Coronary artery (tissue), 2 donors: Measurements from ENCODE around the gene LSAMP.

Experiments used
- DNase-seq: peaks from one replicate; pipeline ENCODE4 v3.0.0-alpha.2; 2017; ENCODE audit warnings: low spot score
- H3K27ac ChIP-seq, 2 donors: fragments of 200-600 bp; sonication (generic); one replicate each; pipeline ENCODE4 v1.5.1; 2016 to 2019
- H3K4me3 ChIP-seq: fragments of 200-600 bp; sonication (generic); 2 replicates; pipeline ENCODE4 v1.5.1; 2016; ENCODE audit warnings: mild to moderate bottlenecking, moderate library complexity
- CTCF ChIP-seq: fragments of 200-600 bp; sonication (generic); IDR thresholded peaks from one replicate; pipeline ENCODE4 v1.5.1; 2019; ENCODE audit warnings: antibody characterized with exemption

The LSAMP gene

DNA sequence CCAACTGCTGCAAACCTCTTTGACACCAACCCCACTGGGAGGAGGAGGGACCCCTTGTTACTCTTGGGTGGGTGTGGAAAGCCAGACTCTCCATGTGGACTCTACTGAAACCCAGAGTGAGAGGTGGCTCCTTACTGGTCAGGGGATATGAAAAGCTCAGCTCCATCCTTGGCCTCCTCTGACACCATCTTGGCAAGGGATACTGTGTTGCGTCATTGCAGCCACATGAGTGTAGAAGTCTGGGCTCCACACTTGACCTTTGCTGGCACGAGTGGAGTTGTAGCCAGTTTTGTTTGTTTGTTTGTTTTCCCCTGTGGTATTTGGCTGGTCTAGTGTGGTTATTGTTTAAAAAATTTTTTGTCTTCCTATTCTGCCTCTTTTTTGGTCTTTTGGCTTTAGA is 532.9 kb downstream of the LSAMP start:
- Histone ChIP-seq H3K27ac (no peak overlapping the region), H3K4me3 (no peak overlapping the region)
- no peak for DNase-seq
- no peak for TF ChIP-seq CTCF

GRCh38 chr3:115905871-115906270 is 539.4 kb downstream of the LSAMP start:
- Histone ChIP-seq H3K4me3 (no peak overlapping the region), H3K27ac (no peak overlapping the region)
- no peak for TF ChIP-seq CTCF
- DNase-seq: no peak

DNA sequence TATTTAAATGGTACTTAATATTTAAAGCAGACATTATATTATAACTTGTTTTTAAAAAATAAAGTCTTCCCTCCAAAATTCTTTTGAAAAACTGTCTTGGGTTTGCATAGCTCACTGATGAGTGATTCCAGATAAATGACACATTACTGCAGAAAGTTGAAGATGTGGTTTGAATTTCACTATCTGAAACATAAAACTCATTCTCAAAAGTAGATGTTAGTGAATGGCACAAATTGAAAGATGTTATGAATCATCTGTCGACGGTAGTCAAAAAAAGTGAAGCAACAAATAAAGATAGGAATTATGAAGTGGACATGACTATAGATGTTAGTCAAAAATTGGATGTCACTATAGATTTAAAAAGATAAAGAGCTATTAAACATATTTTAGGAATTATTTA is 541.4 kb downstream of the LSAMP start:
- DNase-seq: no peak

DNA sequence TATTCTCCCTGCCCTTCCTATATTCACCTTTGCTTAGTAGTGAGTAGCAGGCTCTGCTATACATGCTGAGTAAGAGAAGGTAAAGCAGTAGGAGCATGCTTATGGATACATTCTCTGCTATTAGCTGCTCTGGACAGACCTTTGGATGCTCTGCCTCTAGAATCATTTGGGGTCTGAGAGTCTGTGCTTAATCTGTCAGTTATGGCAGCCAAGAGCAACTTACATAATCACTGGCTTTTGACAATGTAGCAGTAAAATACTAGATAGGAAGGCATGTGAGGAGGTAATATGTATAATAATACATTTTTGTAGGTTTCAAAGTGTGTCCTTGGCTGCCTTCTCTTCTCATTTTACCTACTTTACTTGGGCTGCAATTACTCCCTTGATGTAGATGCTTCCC is 544.3 kb downstream of the LSAMP start:
- Histone ChIP-seq H3K27ac (no peak overlapping the region), H3K4me3 (no peak overlapping the region)
- TF ChIP-seq CTCF: no peak
- DNase-seq: no peak

More for the DNA sequence above, 541.4 kb downstream of the LSAMP start:
- Histone ChIP-seq H3K4me3 (no peak overlapping the region), H3K27ac (no peak overlapping the region)
- no peak for TF ChIP-seq CTCF

DNA sequence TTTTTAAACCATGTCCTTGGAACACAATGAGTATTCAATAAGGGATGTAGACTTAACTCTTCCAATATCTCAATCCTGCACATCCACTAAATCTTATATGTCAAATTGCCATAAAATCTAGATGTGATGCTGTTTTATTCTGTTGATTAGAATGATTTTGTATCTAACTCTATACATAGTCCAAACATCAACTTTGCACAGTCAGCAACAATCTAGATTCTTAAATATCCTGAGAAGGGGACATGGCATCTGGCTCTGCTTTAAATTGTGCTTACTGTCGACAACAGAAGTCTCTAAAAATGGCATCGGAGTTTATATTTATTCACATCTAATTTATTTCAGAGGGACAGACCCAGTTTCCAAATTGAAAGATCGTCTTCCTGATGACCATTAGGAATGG is 545.8 kb downstream of the LSAMP start:
- no peak overlapping the region for H3K4me3 ChIP-seq
- TF ChIP-seq CTCF: no peak
- H3K27ac ChIP-seq: no peak overlapping the region
- no peak for DNase-seq

DNA sequence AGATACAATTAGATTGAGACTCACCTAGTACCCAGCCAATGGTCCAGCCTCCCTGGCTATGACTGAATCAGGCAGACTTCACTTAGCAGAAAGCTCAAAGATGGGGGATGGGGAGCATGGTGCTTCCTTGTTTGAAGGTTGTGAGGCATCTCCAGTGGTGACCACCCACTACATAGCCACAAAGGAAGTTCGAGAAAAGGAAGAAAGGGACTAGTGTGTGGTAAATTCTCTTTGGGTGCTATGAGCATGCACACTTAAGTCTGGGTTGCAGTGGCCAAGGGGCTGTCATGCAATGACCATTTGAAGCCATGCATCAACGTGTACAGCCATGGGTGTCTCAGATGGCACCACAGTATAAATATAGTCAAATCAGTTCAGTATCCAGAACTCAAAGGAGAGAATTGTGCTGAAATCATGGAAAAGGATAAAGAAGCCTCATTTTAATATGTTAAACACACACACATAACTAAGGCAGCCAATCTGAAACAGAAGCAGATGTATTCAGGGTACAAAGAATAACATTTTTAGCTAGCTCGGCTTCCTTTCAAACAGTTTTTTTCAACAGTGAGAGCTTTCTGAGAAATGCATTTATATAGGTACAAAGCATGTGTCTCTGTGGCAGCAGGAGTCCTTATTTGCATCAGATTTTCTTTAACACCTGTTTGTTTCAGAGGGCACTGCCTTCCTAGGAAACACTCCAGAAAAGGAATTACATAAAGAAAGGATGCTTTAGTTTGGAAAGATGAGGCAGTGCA is 546.5 kb downstream of the LSAMP start:
- no peak for DNase-seq
- TF ChIP-seq CTCF: no peak
- no peak overlapping the region for H3K27ac ChIP-seq

DNA sequence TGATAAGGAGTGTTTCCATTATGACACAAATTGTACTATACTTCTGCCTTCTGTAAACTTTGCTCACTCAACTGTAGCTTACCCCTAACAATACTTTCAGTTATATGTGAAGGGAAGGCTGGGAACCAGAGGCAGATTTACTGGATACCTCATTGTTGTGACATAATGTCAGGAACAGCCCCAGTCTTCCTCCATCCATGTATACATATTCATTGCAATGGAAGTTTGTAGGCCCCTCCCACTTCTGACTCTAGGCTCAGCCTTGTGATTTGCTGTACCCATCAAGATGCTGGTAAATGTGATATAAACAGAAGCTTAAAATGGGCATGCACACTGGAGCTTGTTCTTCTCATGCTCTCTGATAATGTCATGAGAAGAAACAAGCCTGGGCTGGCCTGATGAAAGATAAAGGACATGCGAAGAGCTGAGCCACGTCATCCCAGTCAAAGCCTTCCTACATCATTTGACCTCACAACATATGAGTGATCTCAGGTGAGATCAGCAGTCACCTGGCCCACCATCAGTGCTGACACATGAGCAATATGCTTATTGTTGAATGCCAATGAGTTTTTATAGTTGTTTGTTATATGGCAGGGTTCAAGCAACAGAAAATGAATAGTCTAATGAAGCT is 554.2 kb downstream of the LSAMP start:
- no peak for TF ChIP-seq CTCF
- DNase-seq: no peak
- Histone ChIP-seq H3K4me3 (no peak overlapping the region), H3K27ac (no peak overlapping the region)

More for the DNA sequence above, 546.5 kb downstream of the LSAMP start:
- no peak overlapping the region for H3K4me3 ChIP-seq
